Keratinocyte (primary cell): ENCODE measurements around the gene PRSS36.

Experiments used
- EZH2 ChIP-seq: IDR thresholded peaks from one replicate; pipeline ENCODE4 v1.6.1; 2012; ENCODE audit warnings: inconsistent platforms, mild to moderate bottlenecking, low read length, moderate library complexity
- TF ChIP-seq, protein P1 (sequence below), 3 experiments: IDR thresholded peaks in 1 of 3; conservative IDR thresholded peaks in 1 of 3; optimal IDR thresholded peaks in 1 of 3; 2 replicates in 2 of 3; 3 replicates in 1 of 3; pipeline versions ENCODE3 to v1.5.1; 2011; ENCODE audit warnings: low read length in 3 of 3, mild to moderate bottlenecking in 3 of 3, moderate library complexity in 2 of 3, control low read depth in 1 of 3, inconsistent platforms in 1 of 3; ENCODE audit not compliant: insufficient read depth in 2 of 3; ENCODE audit errors: extremely low read depth in 1 of 3

DNA sequence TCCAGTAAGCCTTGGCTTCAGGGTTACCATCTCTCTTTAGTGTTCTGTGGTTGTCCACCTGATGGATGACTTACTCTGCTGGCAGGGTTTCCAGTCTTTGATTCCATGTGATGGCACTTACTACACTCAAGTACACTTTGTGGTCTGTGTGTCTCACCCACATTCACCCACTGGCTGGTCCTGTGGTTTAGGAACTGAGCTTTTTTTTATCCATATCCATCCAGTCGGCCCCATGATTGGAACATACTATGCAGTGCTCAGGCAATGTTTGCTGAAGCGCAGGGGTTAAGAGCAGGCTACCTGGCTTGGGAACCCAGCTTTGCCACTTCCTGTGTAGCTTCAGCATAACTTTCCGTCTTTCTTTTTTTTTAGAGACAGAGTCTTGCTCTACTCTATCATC is 27.3 kb upstream of the PRSS36 start:
- TF ChIP-seq, protein P1, sequence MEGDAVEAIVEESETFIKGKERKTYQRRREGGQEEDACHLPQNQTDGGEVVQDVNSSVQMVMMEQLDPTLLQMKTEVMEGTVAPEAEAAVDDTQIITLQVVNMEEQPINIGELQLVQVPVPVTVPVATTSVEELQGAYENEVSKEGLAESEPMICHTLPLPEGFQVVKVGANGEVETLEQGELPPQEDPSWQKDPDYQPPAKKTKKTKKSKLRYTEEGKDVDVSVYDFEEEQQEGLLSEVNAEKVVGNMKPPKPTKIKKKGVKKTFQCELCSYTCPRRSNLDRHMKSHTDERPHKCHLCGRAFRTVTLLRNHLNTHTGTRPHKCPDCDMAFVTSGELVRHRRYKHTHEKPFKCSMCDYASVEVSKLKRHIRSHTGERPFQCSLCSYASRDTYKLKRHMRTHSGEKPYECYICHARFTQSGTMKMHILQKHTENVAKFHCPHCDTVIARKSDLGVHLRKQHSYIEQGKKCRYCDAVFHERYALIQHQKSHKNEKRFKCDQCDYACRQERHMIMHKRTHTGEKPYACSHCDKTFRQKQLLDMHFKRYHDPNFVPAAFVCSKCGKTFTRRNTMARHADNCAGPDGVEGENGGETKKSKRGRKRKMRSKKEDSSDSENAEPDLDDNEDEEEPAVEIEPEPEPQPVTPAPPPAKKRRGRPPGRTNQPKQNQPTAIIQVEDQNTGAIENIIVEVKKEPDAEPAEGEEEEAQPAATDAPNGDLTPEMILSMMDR (optimal IDR thresholded peaks at IDR 0.05 in 1 of 3, IDR thresholded peaks at IDR 0.05 in 1 of 3, conservative IDR thresholded peaks at IDR 0.05 in 1 of 3; ENCODE audit: extremely low read depth in 1 of 3, insufficient read depth in 2 of 3, low read length in 3 of 3): no peak
- no peak for TF ChIP-seq EZH2
